ENCODE data around the gene TTLL3. TPM values are rescaled to one million over a fixed set of nuclear protein-coding genes. Genes with fewer than 3 reads are reported as not detected.
A peak's percentile ranks its signal among the peaks of the same experiment; 100 is the strongest.
"Not testable (repeated sequence)": the region's sequence is repeated elsewhere in the genome, so short reads cannot be mapped to it uniquely, and the experiment has no call there.

The TTLL3 gene
- polyA plus RNA-seq, 3 donors from 2014 or later, result 4.2 to 10.1 (median 5.0) TPM

- H3K4me3 Mint-ChIP-seq, result peak within 1 kb of the TSS; percentile 95 to 98 (median 97)
- peak within 1 kb of the TSS; percentile 86 to 95 (median 94) for H3K27ac Mint-ChIP-seq
- peaks cover 31 to 34% of the 10 kb centered on the region in 2 donors for H3K4me1 Mint-ChIP-seq
- H3K36me3 Mint-ChIP-seq, result peaks cover 0 to 23% (median 9%) of the 10 kb centered on the region in 3 donors
- peaks cover 0 to 4% (median 3%) of the 10 kb centered on the region in 3 donors for H3K27me3 Mint-ChIP-seq (ENCODE audit: low read depth in 3 of 3)
- H3K9me3 Mint-ChIP-seq, result no peaks in the 10 kb centered on the region
- peak; percentile 95 to 97 (median 96) for DNase-seq
These were observed 33.8 kb downstream of the TTLL3 start, which contains the start of gene RPUSD3 for GRCh38 chr3:9843715-9844438. Gene RPUSD3 (minus strand): TSS chr3:9844008. CDS start chr3:9843990, 18 bp downstream.

- H3K9me3 Mint-ChIP-seq, result no peaks in the 10 kb centered on the region
- peaks cover 29 to 34% of the 10 kb centered on the region in 2 donors for H3K4me1 Mint-ChIP-seq
- DNase-seq, result no peak
- peaks cover 0 to 13% (median 6%) of the 10 kb centered on the region in 3 donors for H3K36me3 Mint-ChIP-seq
- H3K4me3 Mint-ChIP-seq, result no peak overlapping the region
- peak overlapping the region in 1 of 6 donors; percentile 20 for H3K27ac Mint-ChIP-seq
- peaks cover 0 to 4% (median 3%) of the 10 kb centered on the region in 3 donors for H3K27me3 Mint-ChIP-seq (ENCODE audit: low read depth in 3 of 3)
These were observed 36.2 kb downstream of the TTLL3 start for GRCh38 chr3:9846231-9846630.

DNA sequence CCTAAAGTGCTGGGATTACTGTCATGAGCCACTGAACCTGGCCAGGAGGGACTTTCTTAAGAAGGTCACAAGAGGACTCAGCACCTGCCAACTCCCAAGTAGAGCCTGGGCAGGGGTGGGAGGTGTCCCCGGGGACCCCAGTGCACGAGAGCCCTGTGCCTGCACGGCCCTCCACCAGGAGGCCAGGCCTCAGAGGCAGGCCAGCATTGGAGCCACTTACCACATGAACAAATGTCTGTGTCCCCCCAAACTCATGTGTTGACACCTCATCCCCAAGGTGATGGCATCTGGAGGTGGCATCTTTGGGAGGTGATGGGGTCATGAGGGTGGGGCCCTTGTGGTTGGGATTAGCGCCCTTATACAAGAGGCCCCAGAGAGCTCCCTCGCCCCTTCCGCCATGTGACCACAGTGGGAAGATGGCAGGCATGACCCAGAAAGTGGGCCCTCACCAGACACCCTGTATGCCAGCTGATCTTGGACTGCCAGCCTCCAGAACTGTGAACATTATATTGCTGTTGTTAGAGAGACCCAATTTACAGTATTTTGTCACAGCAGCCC, 36.9 kb downstream of the TTLL3 start:
- DNase-seq, result no peak
- Mint-ChIP-seq H3K27ac (no peak overlapping the region), H3K9me3 (no peaks in the 10 kb centered on the region)

DNA sequence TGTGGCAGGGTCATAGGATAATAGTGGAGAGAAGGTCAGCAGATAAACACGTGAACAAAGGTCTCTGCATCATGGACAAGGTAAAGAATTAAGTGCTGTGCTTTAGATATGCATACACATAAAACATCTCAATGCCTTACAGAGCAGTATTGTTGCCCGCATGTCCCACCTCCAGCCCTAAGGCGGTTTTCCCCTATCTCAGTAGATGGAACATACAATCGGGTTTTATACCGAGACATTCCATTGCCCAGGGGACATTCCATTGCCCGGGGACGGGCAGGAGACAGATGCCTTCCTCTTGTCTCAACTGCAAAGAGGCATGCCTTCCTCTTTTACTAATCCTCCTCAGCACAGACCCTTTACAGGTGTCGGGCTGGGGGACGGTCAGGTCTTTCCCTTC, 37.8 kb downstream of the TTLL3 start:
- H3K4me3 Mint-ChIP-seq; DNase-seq; H3K27ac Mint-ChIP-seq; H3K27me3 Mint-ChIP-seq (ENCODE audit: low read depth in 3 of 3); H3K36me3 Mint-ChIP-seq; H3K9me3 Mint-ChIP-seq: not testable (repeated sequence)
- peaks cover 19 to 24% of the 10 kb centered on the region in 2 donors for H3K4me1 Mint-ChIP-seq

More for the DNA sequence above, 36.9 kb downstream of the TTLL3 start:
- H3K4me3 Mint-ChIP-seq, result no peak overlapping the region
- peaks cover 0 to 4% (median 3%) of the 10 kb centered on the region in 3 donors for H3K27me3 Mint-ChIP-seq (ENCODE audit: low read depth in 3 of 3)
- peaks cover 25 to 30% of the 10 kb centered on the region in 2 donors for H3K4me1 Mint-ChIP-seq
- H3K36me3 Mint-ChIP-seq, result peaks cover 0 to 6% (median 5%) of the 10 kb centered on the region in 3 donors

- not testable (repeated sequence) for H3K4me3 Mint-ChIP-seq
- H3K4me1 Mint-ChIP-seq, result peaks cover 17 to 24% of the 10 kb centered on the region in 2 donors
- H3K27ac Mint-ChIP-seq, result peak overlapping the region in 2 of 6 donors; percentile 44 to 53
These were observed 38.8 kb downstream of the TTLL3 start for GRCh38 chr3:9848860-9849259.

DNA sequence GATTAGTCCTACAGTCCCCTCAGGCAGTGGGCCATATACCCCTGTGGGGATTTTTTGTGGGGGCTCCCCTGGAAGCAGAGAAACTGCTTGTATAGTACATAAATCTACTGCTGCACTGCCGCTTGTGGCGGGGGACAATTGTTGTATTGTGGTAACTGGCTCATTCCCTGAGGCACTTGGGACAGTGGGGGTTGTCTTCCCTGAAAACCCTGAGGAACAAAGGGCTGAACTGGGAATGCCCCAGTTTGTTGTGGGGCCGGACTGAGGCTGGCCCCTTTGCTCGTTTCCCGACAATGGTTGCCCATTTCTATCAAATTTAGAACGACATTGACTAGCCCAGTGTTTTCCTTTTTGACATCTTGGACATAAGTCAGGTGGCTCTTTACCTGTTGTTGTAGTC, 41.3 kb downstream of the TTLL3 start:
- H3K27ac Mint-ChIP-seq; H3K36me3 Mint-ChIP-seq; H3K9me3 Mint-ChIP-seq; H3K4me3 Mint-ChIP-seq; DNase-seq; H3K27me3 Mint-ChIP-seq (ENCODE audit: low read depth in 3 of 3): not testable (repeated sequence)
- peaks cover 25 to 30% of the 10 kb centered on the region in 2 donors for H3K4me1 Mint-ChIP-seq

More at GRCh38 chr3:9848860-9849259, 38.8 kb downstream of the TTLL3 start:
- H3K27me3 Mint-ChIP-seq (ENCODE audit: low read depth in 3 of 3); H3K36me3 Mint-ChIP-seq; H3K9me3 Mint-ChIP-seq: not testable (repeated sequence)
- peak; percentile 34 to 48 (median 43) for DNase-seq

- H3K9me3 Mint-ChIP-seq; H3K4me3 Mint-ChIP-seq; H3K36me3 Mint-ChIP-seq; H3K27me3 Mint-ChIP-seq (ENCODE audit: low read depth in 3 of 3); DNase-seq: not testable (repeated sequence)
- Mint-ChIP-seq H3K27ac (peak overlapping the region in 1 of 6 donors; percentile 45), H3K4me1 (peaks cover 31 to 36% of the 10 kb centered on the region in 2 donors)
These were observed 41.9 kb downstream of the TTLL3 start for GRCh38 chr3:9851926-9852325.

DNA sequence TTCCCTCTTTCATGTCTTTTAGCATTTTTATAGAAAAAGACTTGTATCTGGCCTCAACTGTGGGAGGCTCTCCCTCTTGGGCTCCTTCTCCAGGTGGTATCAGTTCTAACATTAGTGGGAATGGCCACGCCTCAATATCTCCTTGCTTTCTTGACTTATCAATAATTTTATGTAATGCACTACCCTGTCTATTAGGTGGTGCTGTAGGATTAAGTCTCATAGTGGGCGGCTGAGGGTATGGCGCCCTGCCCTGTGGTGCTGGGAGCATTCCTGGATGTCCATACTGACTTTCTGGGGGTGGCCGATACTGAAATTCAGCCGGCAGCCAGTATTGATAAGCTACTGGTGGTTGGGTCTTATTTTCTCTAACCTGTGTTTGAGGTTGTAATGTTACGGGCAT, 42.5 kb downstream of the TTLL3 start:
- DNase-seq, result no peak
- Mint-ChIP-seq H3K36me3 (no peaks in the 10 kb centered on the region), H3K9me3 (no peaks in the 10 kb centered on the region), H3K4me3 (no peak overlapping the region), H3K4me1 (peaks cover 32 to 39% of the 10 kb centered on the region in 2 donors), H3K27ac (no peak overlapping the region), H3K27me3 (ENCODE audit: low read depth in 3 of 3) (peaks cover 0 to 3% (median 2%) of the 10 kb centered on the region in 3 donors)

DNA sequence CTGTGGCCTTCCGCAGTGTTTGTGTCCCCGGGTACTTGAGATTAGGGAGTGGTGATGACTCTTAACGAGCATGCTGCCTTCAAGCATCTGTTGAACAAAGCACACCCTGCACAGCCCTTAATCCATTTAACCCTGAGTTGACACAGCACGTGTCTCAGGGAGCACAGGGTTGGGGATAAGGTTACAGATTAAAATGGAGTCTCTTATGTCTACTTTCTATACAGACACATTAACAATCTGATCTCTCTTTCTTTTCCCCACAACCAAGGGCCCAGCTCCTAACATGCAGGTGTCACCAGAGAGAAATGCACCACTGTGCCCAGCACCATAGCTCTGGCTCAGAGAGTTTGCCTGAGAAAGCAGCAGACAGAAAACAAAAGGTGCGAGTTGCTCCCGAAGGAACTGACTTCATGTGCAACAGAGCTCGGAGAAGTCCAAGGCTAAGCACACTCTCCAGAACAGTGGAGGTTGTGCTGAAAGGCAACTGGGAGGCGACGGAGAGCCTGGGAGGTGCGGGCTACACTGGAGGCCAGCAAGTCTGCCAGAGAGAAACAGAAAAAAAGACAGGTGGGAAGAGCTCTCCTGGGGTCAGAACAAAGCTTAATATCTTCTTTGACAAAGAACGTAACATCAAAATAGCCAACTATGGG, 44.4 kb downstream of the TTLL3 start:
- H3K9me3 Mint-ChIP-seq; H3K27me3 Mint-ChIP-seq (ENCODE audit: low read depth in 3 of 3); DNase-seq; H3K27ac Mint-ChIP-seq; H3K36me3 Mint-ChIP-seq: not testable (repeated sequence)
- peaks cover 48 to 50% of the 10 kb centered on the region in 2 donors for H3K4me1 Mint-ChIP-seq
- peak overlapping the region in 3 of 5 donors; percentile 26 to 46 (median 36) for H3K4me3 Mint-ChIP-seq

- DNase-seq, result no peak
- H3K27ac Mint-ChIP-seq, result peak overlapping the region in 4 of 6 donors; percentile 59 to 77 (median 65)
- H3K27me3 Mint-ChIP-seq (ENCODE audit: low read depth in 3 of 3), result peaks cover 2 to 3% (median 3%) of the 10 kb centered on the region in 3 donors
- H3K4me3 Mint-ChIP-seq, result peak overlapping the region in 3 of 5 donors; percentile 36 to 83 (median 73)
- H3K4me1 Mint-ChIP-seq, result peaks cover 56 to 57% of the 10 kb centered on the region in 2 donors
- no peaks in the 10 kb centered on the region for H3K9me3 Mint-ChIP-seq
- no peaks in the 10 kb centered on the region for H3K36me3 Mint-ChIP-seq
These were observed 45.5 kb downstream of the TTLL3 start for GRCh38 chr3:9855594-9855993.

DNA sequence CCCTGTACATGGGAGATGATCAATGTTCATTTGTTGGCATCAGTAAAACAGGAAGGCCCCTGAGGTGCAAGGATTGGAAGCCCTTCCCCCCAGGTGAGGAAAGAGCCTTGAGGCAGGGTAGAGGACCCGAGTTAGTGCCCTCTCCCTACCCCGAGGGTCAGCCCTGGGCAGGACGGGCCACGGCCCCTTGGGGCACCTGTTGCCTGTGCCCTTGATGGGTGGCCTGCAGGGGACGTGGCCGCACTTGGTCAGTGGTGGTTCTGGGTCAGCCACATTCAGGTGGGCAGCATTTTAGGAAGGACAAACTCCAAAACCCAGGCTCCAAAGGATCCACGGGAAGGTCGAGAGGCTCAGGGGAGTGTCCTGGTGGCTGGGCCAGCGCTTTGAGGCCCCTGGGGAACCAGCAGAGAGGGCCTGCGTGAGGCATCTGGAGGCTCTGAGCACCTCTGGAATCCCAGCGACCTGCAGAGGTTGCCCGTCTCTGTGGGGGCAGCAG, 49.5 kb downstream of the TTLL3 start:
- Mint-ChIP-seq H3K36me3 (no peaks in the 10 kb centered on the region), H3K27me3 (ENCODE audit: low read depth in 3 of 3) (peaks cover 3 to 4% (median 3%) of the 10 kb centered on the region in 3 donors), H3K27ac (peak overlapping the region in 5 of 6 donors; percentile 9 to 91 (median 86)), H3K4me1 (peaks cover 63 to 67% of the 10 kb centered on the region in 2 donors), H3K4me3 (peak overlapping the region in 1 of 5 donors; percentile 61), H3K9me3 (no peaks in the 10 kb centered on the region)
- no peak for DNase-seq

DNA sequence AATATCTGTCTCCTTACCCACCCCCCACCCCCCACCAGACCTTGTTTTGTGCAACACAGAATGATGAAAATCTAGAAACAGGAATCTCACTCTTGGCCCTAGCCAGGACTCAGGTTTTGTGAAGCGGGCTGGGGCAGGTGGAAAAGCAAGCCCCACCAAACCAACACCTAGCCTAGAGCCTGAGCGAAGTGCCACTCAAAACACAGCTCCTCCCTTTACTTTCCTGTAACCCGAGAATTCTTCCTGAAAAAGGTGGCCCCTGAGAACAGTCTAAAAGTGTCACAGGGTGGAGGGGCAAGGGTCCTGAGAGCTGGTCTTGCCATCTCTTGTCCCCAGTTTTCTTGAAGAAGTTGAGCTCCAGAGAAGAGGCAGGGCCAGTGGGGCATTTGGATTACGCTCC, 51.1 kb downstream of the TTLL3 start:
- Mint-ChIP-seq H3K27ac (peak overlapping the region; percentile 89 to 99 (median 96)), H3K4me3 (peak overlapping the region; percentile 25 to 80 (median 72)), H3K27me3 (ENCODE audit: low read depth in 3 of 3) (peaks cover 3 to 4% (median 3%) of the 10 kb centered on the region in 3 donors), H3K4me1 (peaks cover 51 to 54% of the 10 kb centered on the region in 2 donors), H3K36me3 (no peaks in the 10 kb centered on the region), H3K9me3 (no peaks in the 10 kb centered on the region)
- no peak for DNase-seq

GRCh38 chr3:9861626-9862130, 51.6 kb downstream of the TTLL3 start:
- peak overlapping the region; percentile 56 to 80 (median 74) for H3K4me3 Mint-ChIP-seq
- no peaks in the 10 kb centered on the region for H3K36me3 Mint-ChIP-seq
- H3K9me3 Mint-ChIP-seq, result no peaks in the 10 kb centered on the region
- H3K27ac Mint-ChIP-seq, result peak overlapping the region; percentile 89 to 99 (median 96)
- peaks cover 47 to 49% of the 10 kb centered on the region in 2 donors for H3K4me1 Mint-ChIP-seq
- peak; percentile 46 to 58 (median 53) for DNase-seq
- peaks cover 1 to 4% (median 3%) of the 10 kb centered on the region in 3 donors for H3K27me3 Mint-ChIP-seq (ENCODE audit: low read depth in 3 of 3)

All from immature natural killer cell (primary cell).